SK-N-SH treated with all-trans-retinoic acid at 6 μM for 48 hours (cell line): Measurements from ENCODE around the gene ZNF791.

Experiments used
- BACH2 ChIP-seq: fragments of 250-450 bp; sonication (Bioruptor Pico); IDR thresholded peaks from 2 replicates; pipeline ENCODE4 v1.9.0; 2021; ENCODE audit warnings: mild to moderate bottlenecking, borderline replicate concordance
- OSR1 ChIP-seq: fragments of 250-450 bp; sonication (Bioruptor Pico); IDR thresholded peaks from 2 replicates; pipeline ENCODE4 v1.8.0; 2022; ENCODE audit warnings: moderate library complexity, mild to moderate bottlenecking, inconsistent platforms
- RARB ChIP-seq: fragments of 250-450 bp; sonication (Bioruptor Pico); IDR thresholded peaks from 2 replicates; pipeline ENCODE4 v1.8.0; 2021; ENCODE audit warnings: mild to moderate bottlenecking, moderate library complexity
- TOX ChIP-seq: fragments of 250-450 bp; sonication (Bioruptor Pico); IDR thresholded peaks from 2 replicates; pipeline ENCODE4 v1.8.0; 2021; ENCODE audit warnings: mild to moderate bottlenecking, moderate library complexity, borderline replicate concordance
- ZFP3 ChIP-seq: fragments of 250-450 bp; sonication (Bioruptor Pico); IDR thresholded peaks from 2 replicates; pipeline ENCODE4 v1.5.0; 2020; ENCODE audit warnings: mild to moderate bottlenecking, moderate library complexity
- ZFP30 ChIP-seq: fragments of 450-650 bp; formaldehyde crosslinking; IDR thresholded peaks from 2 replicates; pipeline ENCODE4 v1.5.0; 2022; ENCODE audit warnings: mild to moderate bottlenecking, moderate library complexity
- ZNF70 ChIP-seq: fragments of 450-650 bp; formaldehyde crosslinking; IDR thresholded peaks from 2 replicates; pipeline ENCODE4 v1.5.0; 2020; ENCODE audit warnings: mild to moderate bottlenecking, moderate library complexity
- ZNF8 ChIP-seq: fragments of 450-650 bp; formaldehyde crosslinking; IDR thresholded peaks from 2 replicates; pipeline ENCODE4 v1.5.0; 2020; ENCODE audit warnings: mild to moderate bottlenecking, moderate library complexity
- TF ChIP-seq, protein P1 (sequence below): fragments of 250-450 bp; sonication (Bioruptor Pico); IDR thresholded peaks from 2 replicates; pipeline ENCODE4 v1.8.0; 2020; ENCODE audit warnings: mild to moderate bottlenecking, moderate library complexity, borderline replicate concordance
- TF ChIP-seq, protein P2 (sequence below): fragments of 250-450 bp; sonication (Bioruptor Pico); IDR thresholded peaks from 2 replicates; pipeline ENCODE4 v1.5.1; 2021; ENCODE audit warnings: mild to moderate bottlenecking, moderate library complexity

DNA sequence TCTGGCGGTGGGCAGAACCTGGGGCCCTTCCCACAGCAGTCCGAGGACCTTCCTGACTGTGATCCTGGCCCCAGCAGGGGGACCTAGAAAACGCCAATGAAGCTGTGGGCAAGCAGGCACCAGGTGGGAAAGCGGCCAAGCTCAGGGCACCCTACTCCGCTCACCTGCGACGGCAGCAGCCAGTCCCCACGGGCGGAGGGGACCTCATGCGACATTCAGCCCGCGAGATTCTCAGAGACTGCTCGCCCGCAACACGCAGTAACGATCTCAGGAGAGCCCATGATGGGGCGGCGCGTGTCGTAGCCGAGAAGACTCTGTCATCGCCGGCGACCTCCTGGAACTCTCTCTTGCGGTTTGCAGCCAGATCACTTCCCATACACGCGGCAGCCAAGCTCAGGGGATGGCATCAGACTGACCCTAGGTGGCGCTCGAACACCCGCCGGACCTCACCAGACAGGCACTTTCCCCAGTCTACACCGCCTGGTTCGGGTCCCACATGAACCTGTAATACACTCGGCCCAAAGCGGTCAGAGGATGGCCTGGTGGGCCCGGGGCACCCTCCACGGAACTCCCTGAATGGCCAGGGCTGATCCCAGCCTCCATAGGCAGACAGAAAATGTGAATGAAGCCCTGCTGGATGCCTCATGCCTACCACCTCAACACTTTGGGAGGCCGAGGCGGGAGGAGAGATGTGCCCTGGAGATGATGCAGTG, 29.3 kb downstream of the ZNF791 start:
- TF ChIP-seq ZFP30 (CRISPR knock-in tag) (no peak), ZNF8 (no peak), TOX (CRISPR knock-in tag) (no peak), OSR1 (CRISPR knock-in tag) (no peak), ZFP3 (CRISPR knock-in tag) (no peak), ZNF70 (CRISPR knock-in tag) (no peak), RARB (no peak), BACH2 (no peak)
- TF ChIP-seq, protein P1, sequence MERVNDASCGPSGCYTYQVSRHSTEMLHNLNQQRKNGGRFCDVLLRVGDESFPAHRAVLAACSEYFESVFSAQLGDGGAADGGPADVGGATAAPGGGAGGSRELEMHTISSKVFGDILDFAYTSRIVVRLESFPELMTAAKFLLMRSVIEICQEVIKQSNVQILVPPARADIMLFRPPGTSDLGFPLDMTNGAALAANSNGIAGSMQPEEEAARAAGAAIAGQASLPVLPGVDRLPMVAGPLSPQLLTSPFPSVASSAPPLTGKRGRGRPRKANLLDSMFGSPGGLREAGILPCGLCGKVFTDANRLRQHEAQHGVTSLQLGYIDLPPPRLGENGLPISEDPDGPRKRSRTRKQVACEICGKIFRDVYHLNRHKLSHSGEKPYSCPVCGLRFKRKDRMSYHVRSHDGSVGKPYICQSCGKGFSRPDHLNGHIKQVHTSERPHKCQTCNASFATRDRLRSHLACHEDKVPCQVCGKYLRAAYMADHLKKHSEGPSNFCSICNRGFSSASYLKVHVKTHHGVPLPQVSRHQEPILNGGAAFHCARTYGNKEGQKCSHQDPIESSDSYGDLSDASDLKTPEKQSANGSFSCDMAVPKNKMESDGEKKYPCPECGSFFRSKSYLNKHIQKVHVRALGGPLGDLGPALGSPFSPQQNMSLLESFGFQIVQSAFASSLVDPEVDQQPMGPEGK = no peak
- TF ChIP-seq, protein P2, sequence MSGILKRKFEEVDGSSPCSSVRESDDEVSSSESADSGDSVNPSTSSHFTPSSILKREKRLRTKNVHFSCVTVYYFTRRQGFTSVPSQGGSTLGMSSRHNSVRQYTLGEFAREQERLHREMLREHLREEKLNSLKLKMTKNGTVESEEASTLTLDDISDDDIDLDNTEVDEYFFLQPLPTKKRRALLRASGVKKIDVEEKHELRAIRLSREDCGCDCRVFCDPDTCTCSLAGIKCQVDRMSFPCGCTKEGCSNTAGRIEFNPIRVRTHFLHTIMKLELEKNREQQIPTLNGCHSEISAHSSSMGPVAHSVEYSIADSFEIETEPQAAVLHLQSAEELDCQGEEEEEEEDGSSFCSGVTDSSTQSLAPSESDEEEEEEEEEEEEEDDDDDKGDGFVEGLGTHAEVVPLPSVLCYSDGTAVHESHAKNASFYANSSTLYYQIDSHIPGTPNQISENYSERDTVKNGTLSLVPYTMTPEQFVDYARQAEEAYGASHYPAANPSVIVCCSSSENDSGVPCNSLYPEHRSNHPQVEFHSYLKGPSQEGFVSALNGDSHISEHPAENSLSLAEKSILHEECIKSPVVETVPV (CRISPR knock-in tag) = no peak
